Erythroblast (primary cell): ENCODE data around the gene RAF1.

ENCODE experiments used
- GATA1 ChIP-seq: IDR thresholded peaks from 2 replicates; pipeline ENCODE4 v1.6.1; 2011; ENCODE audit warnings: low read depth, mild to moderate bottlenecking, control low read depth, low read length, moderate library complexity
- POLR2A ChIP-seq: IDR thresholded peaks from 2 replicates; pipeline ENCODE4 v1.6.1; 2011; ENCODE audit warnings: mild to moderate bottlenecking, low read length

DNA sequence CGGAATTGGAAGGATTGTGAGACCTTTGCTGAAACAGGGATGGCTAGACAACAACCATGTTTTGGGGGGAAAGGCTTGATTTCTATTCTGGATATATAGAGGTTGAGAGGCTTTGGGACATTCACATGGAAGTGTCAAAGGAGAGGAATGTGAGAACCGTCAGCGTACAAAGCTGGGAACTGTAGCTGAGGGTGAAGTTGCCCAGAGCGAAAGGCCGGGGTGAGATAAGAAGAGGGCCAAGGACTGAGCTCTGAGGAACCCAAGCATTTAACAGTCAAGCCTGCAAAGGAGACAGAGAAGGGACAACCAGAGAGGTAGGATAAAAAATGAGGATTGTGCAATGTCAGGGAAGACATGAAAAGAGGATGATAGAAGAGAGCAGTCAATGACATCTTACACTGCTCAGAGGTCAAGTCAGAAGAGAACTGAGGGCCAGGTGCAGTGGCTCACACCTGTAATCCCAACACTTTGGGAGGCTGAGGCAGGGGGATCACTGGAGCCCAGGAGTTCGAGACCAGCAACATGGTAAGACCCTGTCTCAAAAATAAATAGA lies 41.5 kb upstream of the RAF1 start:
- TF ChIP-seq POLR2A: no peak
- no peak for TF ChIP-seq GATA1
